Measurements from ENCODE around the gene CCDC157.
"Not testable (repeated sequence)": the region's sequence is repeated elsewhere in the genome, so short reads cannot be mapped to it uniquely, and the experiment has no call there.

The CCDC157 gene

DNA sequence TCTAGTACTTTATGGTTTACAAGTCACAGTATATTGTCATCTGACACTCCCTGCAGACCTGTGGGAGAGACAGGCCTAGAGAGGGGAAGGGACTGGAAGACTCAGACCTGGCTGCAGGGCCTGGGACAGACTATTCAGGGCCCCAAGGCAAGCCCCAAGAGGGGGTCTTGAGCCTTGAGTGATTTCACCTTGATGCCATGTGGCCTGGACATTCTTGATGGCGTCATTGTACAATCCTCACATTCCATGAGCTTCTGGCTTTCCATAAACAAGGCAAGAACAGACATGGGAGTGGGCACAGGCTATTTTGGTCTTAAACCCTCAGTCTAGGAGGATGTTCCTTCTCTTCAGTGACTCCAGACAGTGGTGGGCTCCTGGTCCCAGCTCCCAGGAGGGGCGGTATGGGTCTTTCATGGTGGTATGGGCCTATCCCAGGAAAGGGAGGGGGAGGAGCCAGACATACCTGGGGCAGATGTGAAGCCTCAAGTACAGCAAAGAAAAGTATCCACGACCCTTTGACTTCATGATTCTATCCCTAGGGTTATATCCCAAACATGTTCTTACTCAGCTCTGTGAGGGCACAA lies 28.2 kb upstream of the CCDC157 start:
- Histone ChIP-seq H3K9ac (no peak overlapping the region), H3K27me3 (no peaks in the 10 kb centered on the region), H3K4me2 (no peak overlapping the region), H3K36me3 (peaks cover 29 to 47% (median 37%) of the 10 kb centered on the region in 11 experiments), H3K4me1 (peaks cover 32 to 39% (median 36%) of the 10 kb centered on the region in 10 experiments), H3K27ac (no peak overlapping the region), H3K4me3 (no peak overlapping the region), H4K20me1 (peaks cover 0 to 34% (median 14%) of the 10 kb centered on the region in 11 experiments; a peak in 11 of 22 replicates), H3K9me3 (replicated peaks in 1 of 11) (no peaks in the 10 kb centered on the region)
- TF ChIP-seq Cebpa-rat (IDR thresholded peaks at IDR 0.05): no peak

DNA sequence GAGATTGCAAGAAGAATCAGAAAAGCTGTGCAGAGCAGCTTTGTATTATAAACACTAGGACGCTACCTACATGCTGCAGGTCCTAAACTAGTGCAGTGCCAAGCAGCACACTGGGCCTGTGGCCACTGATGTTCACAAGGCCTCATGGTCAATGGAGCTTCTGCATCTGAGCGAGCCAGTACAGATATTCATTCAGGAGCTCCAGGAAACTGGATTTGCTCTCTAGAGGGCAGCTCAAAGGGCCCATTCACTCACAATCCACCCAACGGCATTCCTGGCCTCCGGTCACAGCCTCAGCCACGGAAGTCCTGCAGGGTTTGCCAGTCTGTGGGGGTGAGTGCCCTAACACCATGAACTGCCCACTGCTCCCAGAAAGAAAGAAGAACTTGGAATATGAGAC lies 24.3 kb upstream of the CCDC157 start:
- Histone ChIP-seq H3K36me3 (peaks cover 69 to 87% (median 77%) of the 10 kb centered on the region in 11 experiments), H3K4me2 (no peak overlapping the region), H3K27ac (no peak overlapping the region), H3K4me1 (peaks cover 3 to 6% (median 4%) of the 10 kb centered on the region in 10 experiments; a peak in 18 of 20 replicates), H3K4me3 (no peak overlapping the region), H4K20me1 (peaks cover 0 to 52% (median 17%) of the 10 kb centered on the region in 11 experiments; a peak in 13 of 22 replicates), H3K9ac (no peak overlapping the region), H3K9me3 (replicated peaks in 1 of 11) (no peaks in the 10 kb centered on the region), H3K27me3 (no peaks in the 10 kb centered on the region)
- TF ChIP-seq Cebpa-rat (IDR thresholded peaks at IDR 0.05): no peak

DNA sequence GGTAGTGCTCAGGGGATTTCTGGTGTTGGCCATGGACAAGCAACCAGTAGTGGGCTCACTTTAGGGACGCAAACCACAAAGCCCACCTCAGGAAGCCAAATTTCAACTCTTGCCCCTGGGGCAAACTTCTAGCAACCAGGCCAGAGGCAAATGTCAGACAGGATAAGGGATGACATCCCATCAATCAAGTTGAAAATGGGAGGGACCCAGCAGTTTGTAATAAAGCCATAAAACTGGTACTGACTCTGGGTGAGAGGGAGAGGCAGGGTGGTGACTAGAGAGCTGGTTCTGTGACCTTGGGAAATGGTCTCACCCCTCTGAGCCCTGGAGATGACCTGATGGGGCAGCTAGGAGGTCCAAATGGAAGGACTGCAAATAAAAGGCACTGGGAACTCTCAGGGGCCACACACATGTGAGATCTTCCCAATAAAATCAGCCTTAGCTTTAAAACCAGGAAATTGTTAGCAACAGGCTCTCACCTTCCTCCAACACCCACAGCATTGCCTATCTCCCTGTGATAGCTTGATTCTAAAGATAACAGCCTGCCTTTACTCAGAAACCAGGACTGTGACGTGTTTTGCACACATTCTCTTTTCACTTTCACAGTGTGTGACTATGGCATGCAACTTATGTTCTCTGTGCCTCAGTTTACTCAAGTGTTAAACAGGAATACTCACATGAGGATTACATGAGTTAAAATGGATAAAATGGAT lies 23.7 kb upstream of the CCDC157 start:
- TF ChIP-seq Cebpa-rat (IDR thresholded peaks at IDR 0.05): no peak
- Histone ChIP-seq H3K4me2 (no peak overlapping the region), H3K27me3 (no peaks in the 10 kb centered on the region), H3K4me1 (peaks cover 0 to under 1% (median 0%) of the 10 kb centered on the region in 10 experiments; a peak in 1 of 20 replicates), H3K4me3 (no peak overlapping the region), H3K36me3 (peaks cover 75 to 93% (median 83%) of the 10 kb centered on the region in 11 experiments), H3K27ac (no peak overlapping the region), H4K20me1 (peaks cover 0 to 58% (median 17%) of the 10 kb centered on the region in 11 experiments; a peak in 13 of 22 replicates), H3K9me3 (replicated peaks in 1 of 11) (no peaks in the 10 kb centered on the region), H3K9ac (no peak overlapping the region)

DNA sequence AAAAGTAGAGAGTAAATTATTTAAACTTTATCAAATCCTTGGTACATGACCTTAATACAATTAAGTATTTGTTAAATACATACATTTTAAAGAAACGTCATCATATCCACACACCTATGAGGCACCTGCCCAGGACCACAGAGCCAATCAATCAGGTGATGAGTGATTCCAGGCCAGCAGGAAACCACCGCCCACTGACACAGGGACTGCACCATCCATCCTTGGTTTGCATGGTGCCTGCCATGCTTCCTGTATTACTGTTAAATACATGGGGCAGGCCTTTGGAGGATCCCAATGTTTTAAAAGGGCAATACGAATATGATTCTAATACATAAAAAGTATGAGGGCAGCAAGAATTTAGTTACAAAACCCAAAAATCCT lies 23.1 kb upstream of the CCDC157 start:
- no peaks in the 10 kb centered on the region for H3K9me3 ChIP-seq (replicated peaks in 1 of 11)
- H3K4me3 ChIP-seq: no peak overlapping the region
- TF ChIP-seq Cebpa-rat (IDR thresholded peaks at IDR 0.05): no peak
- H4K20me1 ChIP-seq: peaks cover 0 to 63% (median 18%) of the 10 kb centered on the region in 11 experiments; a peak in 13 of 22 replicates
- H3K9ac ChIP-seq: no peak overlapping the region
- no peaks in the 10 kb centered on the region for H3K4me1 ChIP-seq
- peaks cover 81 to 97% (median 88%) of the 10 kb centered on the region in 11 experiments for H3K36me3 ChIP-seq
- no peaks in the 10 kb centered on the region for H3K27me3 ChIP-seq
- H3K4me2 ChIP-seq: no peak overlapping the region
- no peak overlapping the region for H3K27ac ChIP-seq

DNA sequence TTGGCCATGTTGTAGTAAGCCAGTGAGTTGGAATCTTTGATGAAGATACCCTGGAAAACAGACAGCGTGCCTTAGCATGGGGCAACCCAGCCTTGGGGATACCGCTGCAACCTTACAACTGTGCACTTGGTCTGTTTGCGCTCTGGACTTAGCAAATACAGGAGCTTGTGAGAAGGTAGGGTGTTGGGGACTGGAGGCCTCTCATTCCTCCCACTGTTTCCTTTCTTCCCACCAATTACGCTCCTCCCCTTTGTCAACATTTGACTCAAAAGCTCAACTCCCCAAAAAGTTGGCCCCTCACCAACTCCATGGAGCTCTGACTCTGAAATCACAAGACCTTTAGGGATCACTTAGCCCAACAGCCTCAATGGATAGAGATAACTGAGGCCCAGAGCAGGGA lies 22.2 kb upstream of the CCDC157 start:
- H3K9me3 ChIP-seq (replicated peaks in 1 of 11): no peaks in the 10 kb centered on the region
- H3K36me3 ChIP-seq: peaks cover 90 to 100% (median 95%) of the 10 kb centered on the region in 11 experiments
- no peaks in the 10 kb centered on the region for H3K4me1 ChIP-seq

DNA sequence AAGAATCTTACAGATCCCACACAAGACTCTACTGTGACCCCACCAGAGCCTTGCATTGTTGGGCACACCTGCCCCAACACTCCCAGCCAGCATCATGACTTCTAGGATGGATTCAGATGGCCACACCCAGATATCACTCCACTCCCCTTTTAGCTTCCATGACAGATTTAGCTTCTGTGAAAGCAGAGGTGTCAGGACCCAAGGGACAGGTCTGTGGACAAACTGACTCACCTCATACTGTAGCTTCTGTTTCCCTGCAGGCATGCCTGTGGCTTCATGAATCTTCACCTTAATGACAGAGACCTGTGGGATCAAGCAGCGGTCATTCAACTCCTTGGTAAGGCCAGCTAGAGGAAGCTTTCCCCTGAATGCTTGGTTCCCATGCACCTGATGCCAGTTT lies 21.6 kb upstream of the CCDC157 start:
- TF ChIP-seq Cebpa-rat (IDR thresholded peaks at IDR 0.05): no peak
- H4K20me1 ChIP-seq: peaks cover 0 to 78% (median 21%) of the 10 kb centered on the region in 11 experiments; a peak in 15 of 22 replicates
- no peak overlapping the region for H3K4me2 ChIP-seq
- no peaks in the 10 kb centered on the region for H3K27me3 ChIP-seq
- H3K9me3 ChIP-seq (replicated peaks in 1 of 11): no peaks in the 10 kb centered on the region
- H3K27ac ChIP-seq: no peak overlapping the region
- no peaks in the 10 kb centered on the region for H3K4me1 ChIP-seq
- peaks cover 96 to 100% (median 99%) of the 10 kb centered on the region in 11 experiments for H3K36me3 ChIP-seq
- no peak overlapping the region for H3K9ac ChIP-seq
- no peak overlapping the region for H3K4me3 ChIP-seq

More for the DNA sequence above, 22.2 kb upstream of the CCDC157 start:
- Histone ChIP-seq H4K20me1 (peaks cover 0 to 72% (median 21%) of the 10 kb centered on the region in 11 experiments; a peak in 13 of 22 replicates), H3K27me3 (no peaks in the 10 kb centered on the region), H3K4me3 (no peak overlapping the region), H3K4me2 (no peak overlapping the region), H3K27ac (no peak overlapping the region), H3K9ac (no peak overlapping the region)
- TF ChIP-seq Cebpa-rat (IDR thresholded peaks at IDR 0.05): no peak

DNA sequence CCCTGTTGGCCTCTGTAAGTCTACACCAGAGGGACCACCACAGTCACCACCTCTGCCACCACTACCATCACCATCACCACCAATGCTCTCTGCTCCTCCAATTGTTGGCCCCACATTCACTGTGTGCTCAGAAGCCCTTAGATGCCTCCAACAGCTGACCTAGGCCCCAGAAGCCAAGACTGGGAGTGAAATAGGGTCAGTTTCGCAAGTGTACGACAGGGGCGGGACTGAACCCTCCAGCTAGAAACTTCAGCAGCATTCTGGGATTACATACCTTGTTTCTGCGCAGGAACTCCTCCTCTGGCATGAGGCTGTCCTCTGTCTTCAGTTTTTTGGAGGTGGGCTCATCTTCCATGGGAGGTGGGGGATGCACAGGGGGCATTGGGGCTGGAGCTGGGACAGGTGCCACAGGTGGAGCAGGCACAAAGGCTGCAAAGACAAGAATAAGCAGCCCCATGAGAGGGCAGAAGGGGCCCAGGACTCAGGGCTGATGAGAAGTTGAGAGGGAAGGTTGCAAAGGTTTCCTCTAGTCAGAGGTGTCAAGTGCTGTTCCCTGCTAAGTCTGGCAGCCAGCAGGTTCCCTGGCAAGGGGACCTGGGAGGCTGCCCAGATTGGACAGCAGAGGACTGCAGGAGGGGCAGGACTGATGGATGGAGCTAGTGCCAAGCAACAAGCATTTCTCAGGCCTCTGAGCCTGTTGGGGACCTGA lies 19.9 kb upstream of the CCDC157 start:
- TF ChIP-seq Cebpa-rat (IDR thresholded peaks at IDR 0.05): no peak
- peaks cover 0 to 92% (median 26%) of the 10 kb centered on the region in 11 experiments; a peak in 16 of 22 replicates for H4K20me1 ChIP-seq
- no peak overlapping the region for H3K4me3 ChIP-seq
- H3K9me3 ChIP-seq (replicated peaks in 1 of 11): no peaks in the 10 kb centered on the region
- no peaks in the 10 kb centered on the region for H3K4me1 ChIP-seq
- H3K4me2 ChIP-seq: no peak overlapping the region
- H3K27ac ChIP-seq: no peak overlapping the region
- H3K36me3 ChIP-seq: peaks cover 98 to 100% (median 100%) of the 10 kb centered on the region in 11 experiments
- no peak overlapping the region for H3K9ac ChIP-seq
- no peaks in the 10 kb centered on the region for H3K27me3 ChIP-seq

DNA sequence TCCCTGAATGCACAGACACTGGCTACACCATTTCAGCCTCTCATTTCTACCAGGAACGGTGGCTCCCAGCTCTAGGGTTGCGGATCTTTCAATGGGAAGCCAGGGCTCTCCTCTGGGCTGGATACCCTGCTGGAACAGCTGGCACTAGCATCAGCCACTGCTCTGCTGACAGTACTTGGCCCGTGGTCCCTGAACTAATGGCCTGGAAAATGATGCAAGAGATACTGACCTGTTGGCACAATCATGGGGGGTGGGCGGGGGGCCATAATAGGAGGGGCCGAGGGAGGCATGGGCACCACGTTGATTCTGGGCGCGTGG lies 19.4 kb upstream of the CCDC157 start:
- no peaks in the 10 kb centered on the region for H3K27me3 ChIP-seq
- H3K4me1 ChIP-seq: no peaks in the 10 kb centered on the region
- TF ChIP-seq Cebpa-rat (IDR thresholded peaks at IDR 0.05): no peak
- peaks cover 0 to 94% (median 28%) of the 10 kb centered on the region in 11 experiments; a peak in 16 of 22 replicates for H4K20me1 ChIP-seq
- H3K36me3 ChIP-seq: peaks cover 99 to 100% (median 100%) of the 10 kb centered on the region in 11 experiments
- H3K27ac ChIP-seq: no peak overlapping the region
- H3K4me2 ChIP-seq: no peak overlapping the region
- H3K9ac ChIP-seq: no peak overlapping the region
- H3K4me3 ChIP-seq: no peak overlapping the region
- H3K9me3 ChIP-seq (replicated peaks in 1 of 11): no peaks in the 10 kb centered on the region

DNA sequence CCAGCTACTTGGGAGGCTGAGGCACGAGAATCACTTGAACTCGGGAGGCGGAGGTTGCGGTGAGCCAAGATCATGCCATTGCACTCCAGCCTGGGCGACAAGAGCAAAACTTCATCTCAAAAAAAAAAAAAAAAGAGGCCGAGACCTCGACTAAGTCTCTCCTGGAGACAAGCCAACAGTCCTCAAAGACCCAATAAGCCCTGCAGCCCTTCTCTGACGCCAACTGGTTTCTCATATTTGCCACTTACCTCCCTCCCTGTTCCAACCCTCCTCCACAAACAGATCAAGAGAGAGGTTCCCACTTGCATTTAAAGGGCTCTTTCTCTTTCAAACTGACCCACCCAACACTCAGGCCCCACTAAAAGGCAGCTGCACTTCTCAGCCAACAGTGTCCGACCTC lies 18.5 kb upstream of the CCDC157 start:
- not testable (repeated sequence) for H3K4me2 ChIP-seq; H3K27me3 ChIP-seq; H3K9me3 ChIP-seq (replicated peaks in 1 of 11); H3K4me3 ChIP-seq; H3K27ac ChIP-seq; H3K4me1 ChIP-seq; H3K9ac ChIP-seq
- Histone ChIP-seq H3K36me3 (peaks cover 99 to 100% (median 100%) of the 10 kb centered on the region in 11 experiments), H4K20me1 (peaks cover 0 to 92% (median 35%) of the 10 kb centered on the region in 11 experiments; a peak in 18 of 22 replicates)

All from BLaER1 treated with 17β-estradiol and CSF1 and Interleukin-3, amounts not matched to agents 10 nM and 100 nM (cell line).